H1 (cell line): ENCODE results near the gene TTC8. TPM values are rescaled to one million over a fixed set of nuclear protein-coding genes. Genes with fewer than 3 reads are reported as not detected.

ENCODE experiments used
- CEBPB ChIP-seq: IDR thresholded peaks from 2 replicates; pipeline ENCODE4 v1.6.1; 2012; ENCODE audit warnings: low read depth, low read length
- SIX5 ChIP-seq: IDR thresholded peaks from 2 replicates; pipeline ENCODE4 v1.6.1; 2011; ENCODE audit warnings: mild to moderate bottlenecking, low read depth, low read length
- polyA plus RNA-seq, 7 experiments: library from polyadenylated mRNA; depleted of rRNA in 3 of 7; stranded (reverse) in 5 of 7; unstranded in 2 of 7; fragments of >200 nt in 5 of 7; fragments of 200-250 nt in 2 of 7; gene quantifications; 1 replicate in 5 of 7; 2 replicates in 1 of 7; 4 replicates in 1 of 7; pipeline versions ENCODE4 v1.2.1 to v1.2.3, GENCODE V29; 2011 to 2013; ENCODE audit warnings: missing spikeins in 2 of 7, mixed read lengths in 2 of 7
- total RNA-seq: library from RNA; stranded (reverse); fragmentation: NEBNext Ultra II Directional; extraction: Animal tissue kit (Norgen Biotek cat#: 25700); gene quantifications from 2 replicates; pipeline ENCODE4 v1.2.1, GENCODE V29; 2021
- TF ChIP-seq, protein P1 (sequence below): fragments of 300-600 bp; sonication (generic); IDR thresholded peaks from 2 replicates; pipeline ENCODE4 v1.7.1; 2012; ENCODE audit warnings: low read length, moderate library complexity, mild to moderate bottlenecking, inconsistent platforms; ENCODE audit not compliant: insufficient replicate concordance
- TF ChIP-seq, protein P2 (sequence below): IDR thresholded peaks from 2 replicates; pipeline ENCODE4 v1.6.1; 2011; ENCODE audit warnings: low read length, improper control_type of control experiment

TTC8 gene
- total and polyA plus RNA-seq, 2 of the 8 experiments (the other 6 are each of a cell fraction or from before 2014, with no cell fraction given) = 13.1 to 13.5 TPM

DNA sequence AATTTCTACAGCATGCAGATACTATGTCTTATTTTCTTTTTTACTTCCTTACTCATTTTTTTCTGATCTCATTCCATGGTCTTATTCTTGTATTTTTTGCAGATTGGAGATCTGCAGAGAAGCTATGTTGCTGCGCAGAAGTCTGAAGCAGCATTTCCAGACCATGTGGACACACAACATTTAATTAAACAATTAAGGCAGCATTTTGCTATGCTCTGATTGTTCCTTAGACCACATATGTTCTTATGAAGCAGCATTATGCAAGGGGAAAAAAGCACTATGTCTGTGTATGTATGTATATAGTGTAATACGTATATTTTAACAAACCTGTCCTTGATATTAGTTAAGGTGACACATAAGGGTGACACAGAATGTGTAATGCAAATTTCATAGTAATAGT is 52.7 kb downstream of the TTC8 start (continued):
- TF ChIP-seq, protein P1, sequence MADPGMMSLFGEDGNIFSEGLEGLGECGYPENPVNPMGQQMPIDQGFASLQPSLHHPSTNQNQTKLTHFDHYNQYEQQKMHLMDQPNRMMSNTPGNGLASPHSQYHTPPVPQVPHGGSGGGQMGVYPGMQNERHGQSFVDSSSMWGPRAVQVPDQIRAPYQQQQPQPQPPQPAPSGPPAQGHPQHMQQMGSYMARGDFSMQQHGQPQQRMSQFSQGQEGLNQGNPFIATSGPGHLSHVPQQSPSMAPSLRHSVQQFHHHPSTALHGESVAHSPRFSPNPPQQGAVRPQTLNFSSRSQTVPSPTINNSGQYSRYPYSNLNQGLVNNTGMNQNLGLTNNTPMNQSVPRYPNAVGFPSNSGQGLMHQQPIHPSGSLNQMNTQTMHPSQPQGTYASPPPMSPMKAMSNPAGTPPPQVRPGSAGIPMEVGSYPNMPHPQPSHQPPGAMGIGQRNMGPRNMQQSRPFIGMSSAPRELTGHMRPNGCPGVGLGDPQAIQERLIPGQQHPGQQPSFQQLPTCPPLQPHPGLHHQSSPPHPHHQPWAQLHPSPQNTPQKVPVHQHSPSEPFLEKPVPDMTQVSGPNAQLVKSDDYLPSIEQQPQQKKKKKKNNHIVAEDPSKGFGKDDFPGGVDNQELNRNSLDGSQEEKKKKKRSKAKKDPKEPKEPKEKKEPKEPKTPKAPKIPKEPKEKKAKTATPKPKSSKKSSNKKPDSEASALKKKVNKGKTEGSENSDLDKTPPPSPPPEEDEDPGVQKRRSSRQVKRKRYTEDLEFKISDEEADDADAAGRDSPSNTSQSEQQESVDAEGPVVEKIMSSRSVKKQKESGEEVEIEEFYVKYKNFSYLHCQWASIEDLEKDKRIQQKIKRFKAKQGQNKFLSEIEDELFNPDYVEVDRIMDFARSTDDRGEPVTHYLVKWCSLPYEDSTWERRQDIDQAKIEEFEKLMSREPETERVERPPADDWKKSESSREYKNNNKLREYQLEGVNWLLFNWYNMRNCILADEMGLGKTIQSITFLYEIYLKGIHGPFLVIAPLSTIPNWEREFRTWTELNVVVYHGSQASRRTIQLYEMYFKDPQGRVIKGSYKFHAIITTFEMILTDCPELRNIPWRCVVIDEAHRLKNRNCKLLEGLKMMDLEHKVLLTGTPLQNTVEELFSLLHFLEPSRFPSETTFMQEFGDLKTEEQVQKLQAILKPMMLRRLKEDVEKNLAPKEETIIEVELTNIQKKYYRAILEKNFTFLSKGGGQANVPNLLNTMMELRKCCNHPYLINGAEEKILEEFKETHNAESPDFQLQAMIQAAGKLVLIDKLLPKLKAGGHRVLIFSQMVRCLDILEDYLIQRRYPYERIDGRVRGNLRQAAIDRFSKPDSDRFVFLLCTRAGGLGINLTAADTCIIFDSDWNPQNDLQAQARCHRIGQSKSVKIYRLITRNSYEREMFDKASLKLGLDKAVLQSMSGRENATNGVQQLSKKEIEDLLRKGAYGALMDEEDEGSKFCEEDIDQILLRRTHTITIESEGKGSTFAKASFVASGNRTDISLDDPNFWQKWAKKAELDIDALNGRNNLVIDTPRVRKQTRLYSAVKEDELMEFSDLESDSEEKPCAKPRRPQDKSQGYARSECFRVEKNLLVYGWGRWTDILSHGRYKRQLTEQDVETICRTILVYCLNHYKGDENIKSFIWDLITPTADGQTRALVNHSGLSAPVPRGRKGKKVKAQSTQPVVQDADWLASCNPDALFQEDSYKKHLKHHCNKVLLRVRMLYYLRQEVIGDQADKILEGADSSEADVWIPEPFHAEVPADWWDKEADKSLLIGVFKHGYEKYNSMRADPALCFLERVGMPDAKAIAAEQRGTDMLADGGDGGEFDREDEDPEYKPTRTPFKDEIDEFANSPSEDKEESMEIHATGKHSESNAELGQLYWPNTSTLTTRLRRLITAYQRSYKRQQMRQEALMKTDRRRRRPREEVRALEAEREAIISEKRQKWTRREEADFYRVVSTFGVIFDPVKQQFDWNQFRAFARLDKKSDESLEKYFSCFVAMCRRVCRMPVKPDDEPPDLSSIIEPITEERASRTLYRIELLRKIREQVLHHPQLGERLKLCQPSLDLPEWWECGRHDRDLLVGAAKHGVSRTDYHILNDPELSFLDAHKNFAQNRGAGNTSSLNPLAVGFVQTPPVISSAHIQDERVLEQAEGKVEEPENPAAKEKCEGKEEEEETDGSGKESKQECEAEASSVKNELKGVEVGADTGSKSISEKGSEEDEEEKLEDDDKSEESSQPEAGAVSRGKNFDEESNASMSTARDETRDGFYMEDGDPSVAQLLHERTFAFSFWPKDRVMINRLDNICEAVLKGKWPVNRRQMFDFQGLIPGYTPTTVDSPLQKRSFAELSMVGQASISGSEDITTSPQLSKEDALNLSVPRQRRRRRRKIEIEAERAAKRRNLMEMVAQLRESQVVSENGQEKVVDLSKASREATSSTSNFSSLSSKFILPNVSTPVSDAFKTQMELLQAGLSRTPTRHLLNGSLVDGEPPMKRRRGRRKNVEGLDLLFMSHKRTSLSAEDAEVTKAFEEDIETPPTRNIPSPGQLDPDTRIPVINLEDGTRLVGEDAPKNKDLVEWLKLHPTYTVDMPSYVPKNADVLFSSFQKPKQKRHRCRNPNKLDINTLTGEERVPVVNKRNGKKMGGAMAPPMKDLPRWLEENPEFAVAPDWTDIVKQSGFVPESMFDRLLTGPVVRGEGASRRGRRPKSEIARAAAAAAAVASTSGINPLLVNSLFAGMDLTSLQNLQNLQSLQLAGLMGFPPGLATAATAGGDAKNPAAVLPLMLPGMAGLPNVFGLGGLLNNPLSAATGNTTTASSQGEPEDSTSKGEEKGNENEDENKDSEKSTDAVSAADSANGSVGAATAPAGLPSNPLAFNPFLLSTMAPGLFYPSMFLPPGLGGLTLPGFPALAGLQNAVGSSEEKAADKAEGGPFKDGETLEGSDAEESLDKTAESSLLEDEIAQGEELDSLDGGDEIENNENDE = no peak
- TF ChIP-seq SIX5 (no peak), CEBPB (no peak)
- TF ChIP-seq, protein P2, sequence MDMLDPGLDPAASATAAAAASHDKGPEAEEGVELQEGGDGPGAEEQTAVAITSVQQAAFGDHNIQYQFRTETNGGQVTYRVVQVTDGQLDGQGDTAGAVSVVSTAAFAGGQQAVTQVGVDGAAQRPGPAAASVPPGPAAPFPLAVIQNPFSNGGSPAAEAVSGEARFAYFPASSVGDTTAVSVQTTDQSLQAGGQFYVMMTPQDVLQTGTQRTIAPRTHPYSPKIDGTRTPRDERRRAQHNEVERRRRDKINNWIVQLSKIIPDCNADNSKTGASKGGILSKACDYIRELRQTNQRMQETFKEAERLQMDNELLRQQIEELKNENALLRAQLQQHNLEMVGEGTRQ = no peak
- TF ChIP-seq, all 59 proteins: peak for 0
